ENCODE results near the gene ZFAND4.

DNA sequence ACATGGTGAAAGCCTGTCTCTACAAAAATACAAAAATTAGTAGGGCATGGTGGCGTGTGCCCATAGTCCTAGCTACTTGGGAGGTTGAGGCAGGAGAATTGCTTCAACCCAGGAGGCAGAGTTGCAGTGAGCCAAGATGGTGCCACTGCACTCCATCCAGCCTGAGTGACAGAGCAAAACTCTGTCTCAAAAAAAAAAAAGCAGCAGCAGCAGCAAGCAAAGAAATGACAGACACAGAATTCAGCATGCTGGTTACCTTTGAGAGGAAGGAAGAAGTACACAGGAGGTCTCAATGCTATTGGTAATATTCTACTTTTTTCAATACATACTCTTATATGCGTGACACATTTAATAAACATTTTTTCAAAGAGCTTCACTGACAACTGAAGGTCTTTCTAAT lies 81.3 kb downstream of the ZFAND4 start:
- TF ChIP-seq MAX (IDR thresholded peaks at IDR 0.05; ENCODE audit: insufficient read depth, insufficient read length) (no peak), POLR2A (IDR thresholded peaks at IDR 0.05; ENCODE audit: low read depth, low read length) (no peak), CTCF (IDR thresholded peaks at IDR 0.05; ENCODE audit: extremely low read depth in 1 of 2, insufficient read depth in 1 of 2, low read depth in 1 of 2, low read length in 2 of 2) (no peak), JUN (IDR thresholded peaks at IDR 0.05; ENCODE audit: borderline replicate concordance, insufficient read depth, insufficient read length, low read depth) (no peak), MYC (IDR thresholded peaks at IDR 0.05; ENCODE audit: low read depth, low read length) (no peak), EZH2 (IDR thresholded peaks at IDR 0.05; ENCODE audit: borderline replicate concordance, low read depth, low read length, severe bottlenecking) (no peak), POLR2AphosphoS5 (IDR thresholded peaks at IDR 0.05; ENCODE audit: insufficient read depth, low read depth, low read length) (no peak)
